ENCODE measurements around the gene ULK3.

- TF ChIP-seq SUZ12 (IDR thresholded peaks at IDR 0.05; ENCODE audit: extremely low read depth, insufficient read depth, insufficient read length), result no peak
- no peak for TF ChIP-seq ZNF274 (IDR thresholded peaks at IDR 0.05; ENCODE audit: low read depth, low read length)
Measured at GRCh38 chr15:74865316-74865715, 22.4 kb upstream of the ULK3 start.
